A549 treated with AZD9567 at 1 μM for 4 hours (cell line): ENCODE data around the gene ALG10. TPM values are rescaled to one million over a fixed set of nuclear protein-coding genes. Genes with fewer than 3 reads are reported as not detected.

Experiments
- total RNA-seq: library from RNA; stranded (reverse); fragments of 200-300 nt; extraction: Qiagen RNA extraction; gene quantifications from 5 replicates; pipeline ENCODE4 v1.2.3, GENCODE V29; 2022; ENCODE audit not compliant: insufficient read depth

Gene ALG10, protein sequence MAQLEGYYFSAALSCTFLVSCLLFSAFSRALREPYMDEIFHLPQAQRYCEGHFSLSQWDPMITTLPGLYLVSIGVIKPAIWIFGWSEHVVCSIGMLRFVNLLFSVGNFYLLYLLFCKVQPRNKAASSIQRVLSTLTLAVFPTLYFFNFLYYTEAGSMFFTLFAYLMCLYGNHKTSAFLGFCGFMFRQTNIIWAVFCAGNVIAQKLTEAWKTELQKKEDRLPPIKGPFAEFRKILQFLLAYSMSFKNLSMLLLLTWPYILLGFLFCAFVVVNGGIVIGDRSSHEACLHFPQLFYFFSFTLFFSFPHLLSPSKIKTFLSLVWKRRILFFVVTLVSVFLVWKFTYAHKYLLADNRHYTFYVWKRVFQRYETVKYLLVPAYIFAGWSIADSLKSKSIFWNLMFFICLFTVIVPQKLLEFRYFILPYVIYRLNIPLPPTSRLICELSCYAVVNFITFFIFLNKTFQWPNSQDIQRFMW
- total RNA-seq = 3.9 to 5.1 TPM (median 4.4 TPM) in 5 replicates

DNA sequence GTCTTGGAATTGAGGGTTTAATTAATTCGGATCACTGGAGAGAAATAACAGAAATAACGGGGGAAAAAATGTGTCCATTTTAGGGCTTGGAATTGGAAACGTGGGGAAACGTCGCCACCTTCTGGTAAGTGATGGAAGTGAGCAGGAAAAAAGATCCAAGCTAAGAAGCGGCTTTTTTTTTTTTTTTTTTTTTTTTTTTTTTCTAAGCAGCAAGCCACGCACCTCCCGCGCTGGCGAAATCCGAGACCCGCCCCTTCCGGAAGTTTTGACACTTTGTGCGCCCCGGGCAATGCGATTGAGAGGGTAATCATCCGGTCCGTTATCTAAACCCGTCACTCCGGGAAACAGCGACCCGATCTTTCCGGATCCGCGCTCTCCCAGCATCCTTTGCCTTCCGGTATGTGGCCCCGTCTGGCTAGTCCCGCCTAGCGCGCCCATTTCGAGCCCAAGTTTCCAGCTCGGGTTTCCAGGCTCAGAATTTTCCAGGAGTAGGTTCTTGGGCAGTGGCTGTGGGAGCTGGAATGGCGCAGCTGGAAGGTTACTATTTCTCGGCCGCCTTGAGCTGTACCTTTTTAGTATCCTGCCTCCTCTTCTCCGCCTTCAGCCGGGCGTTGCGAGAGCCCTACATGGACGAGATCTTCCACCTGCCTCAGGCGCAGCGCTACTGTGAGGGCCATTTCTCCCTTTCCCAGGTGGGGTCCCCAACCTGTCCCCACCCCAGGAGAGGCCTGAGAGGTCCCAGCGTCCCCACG is at the start of gene ALG10:
Gene ALG10, plus strand, starts transcription at position 418 of the 752 bp plus-strand sequence. Its CDS starts 104 bp downstream, at position 522.

